ENCODE measurements around the gene MUSK.
"Not testable (repeated sequence)": the region's sequence is repeated elsewhere in the genome, so short reads cannot be mapped to it uniquely, and the experiment has no call there.

The MUSK gene

GRCh38 chr9:110785166-110785565 is 116.6 kb downstream of the MUSK start:
- no peak for DNase-seq
- H3K27me3 ChIP-seq (replicated peaks), result no peaks in the 10 kb centered on the region

GRCh38 chr9:110788396-110788795 is 119.8 kb downstream of the MUSK start:
- in situ Hi-C loops (cut with HindIII; ENCODE audit: low pct_ligation_motif_present, low sequenced_read_pairs); H3K4me3 ChIP-seq (ENCODE audit: low read depth, low read length); H3K27ac ChIP-seq; H3K36me3 ChIP-seq (replicated peaks); DNase-seq; H3K27me3 ChIP-seq (replicated peaks): not testable (repeated sequence)

More at GRCh38 chr9:110785166-110785565, 116.6 kb downstream of the MUSK start:
- TF ChIP-seq CTCF (IDR thresholded peaks at IDR 0.05; ENCODE audit: low read depth, low read length, missing control alignments), result no peak
- Histone ChIP-seq H3K4me3 (ENCODE audit: low read depth, low read length) (no peak overlapping the region), H3K27ac (no peak overlapping the region), H3K36me3 (replicated peaks) (no peaks in the 10 kb centered on the region)
- in situ Hi-C loops (cut with HindIII; ENCODE audit: low pct_ligation_motif_present, low sequenced_read_pairs), result no loop called here

- Histone ChIP-seq H3K36me3 (replicated peaks) (no peaks in the 10 kb centered on the region), H3K4me3 (ENCODE audit: low read depth, low read length) (no peak overlapping the region), H3K27ac (no peak overlapping the region), H3K27me3 (replicated peaks) (no peaks in the 10 kb centered on the region)
- DNase-seq, result no peak
- no peak for TF ChIP-seq CTCF (IDR thresholded peaks at IDR 0.05; ENCODE audit: low read depth, low read length, missing control alignments)
- in situ Hi-C loops (cut with HindIII; ENCODE audit: low pct_ligation_motif_present, low sequenced_read_pairs), result no loop called here
These were observed 120.3 kb downstream of the MUSK start for GRCh38 chr9:110788871-110789270.

- in situ Hi-C loops (cut with HindIII; ENCODE audit: low pct_ligation_motif_present, low sequenced_read_pairs), result no loop called here
- Histone ChIP-seq H3K4me3 (ENCODE audit: low read depth, low read length) (no peak overlapping the region), H3K27ac (no peak overlapping the region), H3K27me3 (replicated peaks) (no peaks in the 10 kb centered on the region), H3K36me3 (replicated peaks) (no peaks in the 10 kb centered on the region)
- TF ChIP-seq CTCF (IDR thresholded peaks at IDR 0.05; ENCODE audit: low read depth, low read length, missing control alignments), result no peak
- DNase-seq, result peak; percentile 20
These were observed 129.0 kb downstream of the MUSK start for GRCh38 chr9:110797611-110798010.

GRCh38 chr9:110799396-110799795 is 130.8 kb downstream of the MUSK start:
- H3K27me3 ChIP-seq (replicated peaks), result no peaks in the 10 kb centered on the region
- no peak overlapping the region for H3K4me3 ChIP-seq (ENCODE audit: low read depth, low read length)
- in situ Hi-C loops (cut with HindIII; ENCODE audit: low pct_ligation_motif_present, low sequenced_read_pairs), result no loop called here
- no peak for TF ChIP-seq CTCF (IDR thresholded peaks at IDR 0.05; ENCODE audit: low read depth, low read length, missing control alignments)
- no peak overlapping the region for H3K27ac ChIP-seq
- H3K36me3 ChIP-seq (replicated peaks), result no peaks in the 10 kb centered on the region
- DNase-seq, result no peak

- DNase-seq, result no peak
- in situ Hi-C loops (cut with HindIII; ENCODE audit: low pct_ligation_motif_present, low sequenced_read_pairs), result no loop called here
- TF ChIP-seq CTCF (IDR thresholded peaks at IDR 0.05; ENCODE audit: low read depth, low read length, missing control alignments), result no peak
- Histone ChIP-seq H3K27me3 (replicated peaks) (no peaks in the 10 kb centered on the region), H3K27ac (no peak overlapping the region), H3K36me3 (replicated peaks) (no peaks in the 10 kb centered on the region), H3K4me3 (ENCODE audit: low read depth, low read length) (no peak overlapping the region)
These were observed 132.8 kb downstream of the MUSK start for GRCh38 chr9:110801426-110801825.

All from brain microvascular endothelial cell (primary cell).